ENCODE data around the gene ERBB4. TPM values are rescaled to one million over a fixed set of nuclear protein-coding genes. Genes with fewer than 3 reads are reported as not detected.

Gene ERBB4
- total and polyA plus RNA-seq, 7 experiments from 2014 or later: not detected

DNA sequence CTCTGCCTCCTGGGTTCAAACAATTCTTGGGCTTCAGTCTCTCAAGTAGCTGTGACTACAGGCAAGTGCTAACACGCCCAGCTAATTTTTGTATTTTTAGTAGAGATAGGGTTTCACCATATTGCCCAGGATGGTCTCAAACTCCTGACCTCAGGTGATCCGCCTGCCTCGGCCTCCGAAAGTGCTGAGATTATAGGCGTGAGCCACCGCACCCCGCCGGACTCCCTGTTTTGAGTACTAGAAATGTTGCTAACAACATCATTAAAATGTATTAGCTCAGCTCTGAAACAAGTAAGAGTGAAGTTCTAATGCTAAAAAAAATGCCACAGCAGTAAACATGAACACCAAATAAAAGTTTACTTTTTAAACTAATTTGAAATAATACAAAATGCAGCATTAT is 1044.5 kb downstream of the ERBB4 start:
- intact Hi-C loops (cut with micrococcal nuclease): no loop called here

DNA sequence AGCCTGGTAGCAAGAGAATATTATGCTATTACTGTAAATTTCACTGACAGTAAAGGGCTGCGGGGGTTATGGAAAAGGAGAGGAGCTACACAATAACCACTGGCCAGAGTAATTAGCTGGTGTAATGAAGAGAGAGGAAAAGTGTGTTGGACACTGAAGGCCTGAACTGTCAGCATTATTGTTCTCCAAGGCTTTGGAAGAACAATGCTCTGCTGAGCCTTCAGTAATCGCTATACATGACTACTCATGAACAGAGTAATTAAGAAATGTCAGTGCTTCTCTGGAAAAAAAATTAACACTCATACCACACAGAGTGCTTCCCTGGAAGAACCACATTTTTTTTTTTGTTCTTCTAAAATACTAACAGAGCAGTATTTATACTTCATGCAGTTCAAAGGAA is 1050.9 kb downstream of the ERBB4 start:
- Mint-ChIP-seq H3K4me3 (no peak overlapping the region), H3K27ac (no peak overlapping the region), H3K4me1 (no peaks in the 10 kb centered on the region), H3K27me3 (no peaks in the 10 kb centered on the region), H3K9me3 (peaks cover 0 to 5% (median 0%) of the 10 kb centered on the region in 11 donors), H3K36me3 (no peaks in the 10 kb centered on the region)
- Histone ChIP-seq H3K27me3 (ENCODE audit: control insufficient read depth in 2 of 2, insufficient read depth in 2 of 2, low read length in 2 of 2) (no peaks in the 10 kb centered on the region), H3K4me3 (ENCODE audit: low read length) (no peak overlapping the region), H3K9me3 (ENCODE audit: control insufficient read depth in 2 of 3, low read length in 3 of 3) (no peaks in the 10 kb centered on the region), H3K4me1 (ENCODE audit: control insufficient read depth in 2 of 2, insufficient read depth in 2 of 2, low read length in 2 of 2) (no peaks in the 10 kb centered on the region), H3K27ac (ENCODE audit: low read depth, low read length) (no peak overlapping the region), H3K36me3 (ENCODE audit: control insufficient read depth in 2 of 3, insufficient read depth in 3 of 3, low read length in 3 of 3) (no peaks in the 10 kb centered on the region)
- ChIA-PET CTCF (no interaction called here), POLR2A (no interaction called here)
- intact Hi-C loops (cut with micrococcal nuclease): no loop called here
- no peak for ATAC-seq
- no peak for DNase-seq

More for the DNA sequence above, 1044.5 kb downstream of the ERBB4 start:
- DNase-seq (no peak), ATAC-seq (no peak)
- Histone ChIP-seq H3K27ac (ENCODE audit: low read depth, low read length) (no peak overlapping the region), H3K4me1 (ENCODE audit: control insufficient read depth in 2 of 2, insufficient read depth in 2 of 2, low read length in 2 of 2) (no peaks in the 10 kb centered on the region), H3K27me3 (ENCODE audit: control insufficient read depth in 2 of 2, insufficient read depth in 2 of 2, low read length in 2 of 2) (no peaks in the 10 kb centered on the region), H3K4me3 (ENCODE audit: low read length) (no peak overlapping the region), H3K36me3 (ENCODE audit: control insufficient read depth in 2 of 3, insufficient read depth in 3 of 3, low read length in 3 of 3) (no peaks in the 10 kb centered on the region), H3K9me3 (ENCODE audit: control insufficient read depth in 2 of 3, low read length in 3 of 3) (no peaks in the 10 kb centered on the region)
- ChIA-PET CTCF (no interaction called here), POLR2A (no interaction called here)
- Mint-ChIP-seq H3K4me1 (no peaks in the 10 kb centered on the region), H3K9me3 (peaks cover 0 to 5% (median 0%) of the 10 kb centered on the region in 11 donors), H3K36me3 (no peaks in the 10 kb centered on the region), H3K27me3 (no peaks in the 10 kb centered on the region), H3K4me3 (no peak overlapping the region), H3K27ac (no peak overlapping the region)

DNA sequence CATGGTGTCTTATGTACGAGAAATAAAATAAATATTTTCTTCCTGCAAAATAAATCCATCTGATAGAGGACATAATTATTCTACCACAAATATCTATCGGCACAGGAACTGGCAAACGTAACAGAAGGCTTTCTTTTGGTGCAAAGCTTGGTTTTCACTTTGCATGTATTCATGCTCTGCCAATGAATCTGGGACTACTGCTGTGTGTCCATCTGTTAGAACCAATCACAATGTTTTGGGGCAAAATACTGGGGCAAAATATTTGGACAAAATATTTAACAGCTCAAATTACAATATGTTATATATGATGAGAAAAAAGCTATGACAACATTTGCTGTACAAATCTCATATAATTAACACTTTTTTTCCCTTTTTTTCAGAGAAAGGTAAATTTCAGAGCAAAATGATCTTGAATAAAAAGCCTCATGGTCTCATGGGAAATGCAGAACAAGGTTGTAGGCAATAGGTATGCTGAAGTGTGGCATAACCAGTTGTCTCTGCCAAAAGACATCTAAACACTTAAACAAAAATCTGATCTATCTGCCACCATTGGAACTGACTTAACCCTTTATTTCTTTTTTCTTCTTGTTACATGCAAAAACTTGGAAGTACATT is 1059.0 kb downstream of the ERBB4 start:
- H3K4me1 ChIP-seq (ENCODE audit: control insufficient read depth in 2 of 2, insufficient read depth in 2 of 2, low read length in 2 of 2): no peaks in the 10 kb centered on the region
- no peaks in the 10 kb centered on the region for H3K27me3 ChIP-seq (ENCODE audit: control insufficient read depth in 2 of 2, insufficient read depth in 2 of 2, low read length in 2 of 2)
- H3K27me3 Mint-ChIP-seq: no peaks in the 10 kb centered on the region
- POLR2A ChIA-PET: no interaction called here
- DNase-seq (no peak), ATAC-seq (no peak)
- H3K9me3 Mint-ChIP-seq: peaks cover 0 to 13% (median 2%) of the 10 kb centered on the region in 11 donors
- no peak overlapping the region for H3K27ac Mint-ChIP-seq
- no peaks in the 10 kb centered on the region for H3K36me3 Mint-ChIP-seq
- H3K4me3 Mint-ChIP-seq: no peak overlapping the region
- no peaks in the 10 kb centered on the region for H3K9me3 ChIP-seq (ENCODE audit: control insufficient read depth in 2 of 3, low read length in 3 of 3)
- H3K27ac ChIP-seq (ENCODE audit: low read depth, low read length): no peak overlapping the region
- H3K4me3 ChIP-seq (ENCODE audit: low read length): no peak overlapping the region
- intact Hi-C loops (cut with micrococcal nuclease): no loop called here
- H3K4me1 Mint-ChIP-seq: no peaks in the 10 kb centered on the region
- CTCF ChIA-PET: no interaction called here
- H3K36me3 ChIP-seq (ENCODE audit: control insufficient read depth in 2 of 3, insufficient read depth in 3 of 3, low read length in 3 of 3): no peaks in the 10 kb centered on the region

DNA sequence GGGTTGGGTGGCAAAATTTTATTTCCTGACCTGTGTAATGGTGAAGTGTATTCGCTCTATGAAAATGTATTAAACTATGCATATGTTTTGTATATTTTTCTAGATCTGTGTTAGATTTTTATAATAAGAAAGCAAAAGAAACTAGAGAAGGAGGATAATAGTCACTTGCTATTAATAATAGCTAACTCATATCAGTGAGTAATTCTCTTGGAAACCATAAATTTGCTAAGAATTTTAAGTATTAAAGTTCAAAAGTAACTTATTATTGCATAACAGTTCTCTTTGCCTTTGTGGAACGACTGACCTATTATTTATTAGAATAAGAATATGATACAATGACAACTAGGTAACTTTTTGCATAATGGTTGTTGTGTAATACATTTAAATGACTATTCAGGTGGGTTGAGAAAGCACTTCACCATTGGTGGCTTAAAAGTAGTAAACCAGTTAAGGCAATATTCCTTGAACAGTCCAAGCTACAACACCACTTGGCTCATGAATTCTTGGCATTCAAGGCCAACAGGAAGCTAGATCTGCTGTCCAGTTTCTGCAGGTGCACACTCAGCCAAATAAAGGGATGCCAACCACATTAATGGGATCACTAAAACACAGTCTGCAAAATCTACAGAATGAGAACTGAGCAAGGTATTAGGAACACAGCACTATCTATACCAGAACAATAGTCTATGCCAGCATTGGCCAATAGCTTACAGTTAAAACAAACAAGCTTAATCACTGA is 1060.9 kb downstream of the ERBB4 start:
- ATAC-seq (no peak), DNase-seq (no peak)
- no peak overlapping the region for H3K4me3 ChIP-seq (ENCODE audit: low read length)
- H3K36me3 Mint-ChIP-seq: no peaks in the 10 kb centered on the region
- no peaks in the 10 kb centered on the region for H3K27me3 ChIP-seq (ENCODE audit: control insufficient read depth in 2 of 2, insufficient read depth in 2 of 2, low read length in 2 of 2)
- no peaks in the 10 kb centered on the region for H3K36me3 ChIP-seq (ENCODE audit: control insufficient read depth in 2 of 3, insufficient read depth in 3 of 3, low read length in 3 of 3)
- POLR2A ChIA-PET: no interaction called here
- H3K4me3 Mint-ChIP-seq: no peak overlapping the region
- CTCF ChIA-PET: no interaction called here
- no peaks in the 10 kb centered on the region for H3K9me3 ChIP-seq (ENCODE audit: control insufficient read depth in 2 of 3, low read length in 3 of 3)
- no peak overlapping the region for H3K27ac Mint-ChIP-seq
- H3K27ac ChIP-seq (ENCODE audit: low read depth, low read length): no peak overlapping the region
- H3K27me3 Mint-ChIP-seq: no peaks in the 10 kb centered on the region
- peaks cover 0 to 18% (median 2%) of the 10 kb centered on the region in 11 donors for H3K9me3 Mint-ChIP-seq
- H3K4me1 Mint-ChIP-seq: no peaks in the 10 kb centered on the region
- intact Hi-C loops (cut with micrococcal nuclease): no loop called here
- no peaks in the 10 kb centered on the region for H3K4me1 ChIP-seq (ENCODE audit: control insufficient read depth in 2 of 2, insufficient read depth in 2 of 2, low read length in 2 of 2)

DNA sequence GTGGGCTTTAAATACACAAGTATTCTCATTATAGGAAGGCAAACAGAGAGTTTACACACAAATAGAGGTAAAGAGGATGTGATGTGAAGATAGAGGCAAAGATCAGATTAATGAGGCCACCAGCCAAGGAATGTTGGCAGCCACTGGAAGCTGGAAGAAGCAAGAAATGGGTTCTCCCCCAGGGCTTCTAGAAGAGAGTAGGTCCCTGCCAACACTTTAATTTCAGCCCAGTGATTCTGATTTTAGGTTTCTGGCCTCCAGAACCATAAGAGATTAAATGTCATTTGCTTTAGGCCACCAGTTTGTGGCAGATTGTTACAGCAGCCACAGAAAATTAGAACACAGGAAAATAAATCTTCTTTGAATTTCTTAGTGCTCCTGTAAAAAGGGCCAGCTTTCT is 1065.5 kb downstream of the ERBB4 start:
- ChIA-PET POLR2A (no interaction called here), CTCF (interaction anchor here (0.6 kb wide), 1 partner anchor 491 kb away, joined by 5 read pairs; no protein-coding TSS in a partner anchor)
- no peak overlapping the region for H3K27ac Mint-ChIP-seq
- ATAC-seq: no peak
- no peaks in the 10 kb centered on the region for H3K9me3 ChIP-seq (ENCODE audit: control insufficient read depth in 2 of 3, low read length in 3 of 3)
- no peak overlapping the region for H3K4me3 Mint-ChIP-seq
- H3K36me3 Mint-ChIP-seq: no peaks in the 10 kb centered on the region
- H3K36me3 ChIP-seq (ENCODE audit: control insufficient read depth in 2 of 3, insufficient read depth in 3 of 3, low read length in 3 of 3): no peaks in the 10 kb centered on the region
- H3K27ac ChIP-seq (ENCODE audit: low read depth, low read length): no peak overlapping the region
- H3K27me3 ChIP-seq (ENCODE audit: control insufficient read depth in 2 of 2, insufficient read depth in 2 of 2, low read length in 2 of 2): no peaks in the 10 kb centered on the region
- no peaks in the 10 kb centered on the region for H3K4me1 Mint-ChIP-seq
- intact Hi-C loops (cut with micrococcal nuclease): no loop called here
- no peaks in the 10 kb centered on the region for H3K4me1 ChIP-seq (ENCODE audit: control insufficient read depth in 2 of 2, insufficient read depth in 2 of 2, low read length in 2 of 2)
- H3K4me3 ChIP-seq (ENCODE audit: low read length): no peak overlapping the region
- no peak for DNase-seq
- H3K9me3 Mint-ChIP-seq: peaks cover 0 to 12% (median 2%) of the 10 kb centered on the region in 11 donors
- H3K27me3 Mint-ChIP-seq: no peaks in the 10 kb centered on the region

DNA sequence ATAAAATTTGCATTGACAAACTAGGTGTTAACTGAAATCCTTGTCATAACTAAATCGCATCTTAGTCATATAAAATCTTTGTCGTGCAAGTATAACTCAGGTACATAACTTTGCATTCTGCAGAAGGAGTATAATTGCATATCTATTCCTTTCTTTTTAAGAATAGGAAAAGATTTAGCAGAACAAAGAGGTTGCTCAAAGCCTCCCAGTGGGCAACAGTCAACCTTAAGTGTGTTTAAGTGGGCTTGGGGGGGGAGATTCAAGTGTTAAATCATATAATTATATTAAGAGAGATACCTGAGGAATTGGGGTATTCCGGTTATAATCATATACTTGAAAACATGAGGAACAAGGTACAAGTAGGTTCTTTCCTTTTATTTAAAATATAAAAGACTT is 1068.9 kb downstream of the ERBB4 start:
- no peaks in the 10 kb centered on the region for H3K4me1 ChIP-seq (ENCODE audit: control insufficient read depth in 2 of 2, insufficient read depth in 2 of 2, low read length in 2 of 2)
- H3K4me3 Mint-ChIP-seq: no peak overlapping the region
- no peak for ATAC-seq
- ChIA-PET CTCF (no interaction called here), POLR2A (no interaction called here)
- no peak overlapping the region for H3K4me3 ChIP-seq (ENCODE audit: low read length)
- intact Hi-C loops (cut with micrococcal nuclease): no loop called here
- H3K27ac Mint-ChIP-seq: no peak overlapping the region
- peaks cover 0 to 10% (median 0%) of the 10 kb centered on the region in 11 donors for H3K9me3 Mint-ChIP-seq
- H3K36me3 ChIP-seq (ENCODE audit: control insufficient read depth in 2 of 3, insufficient read depth in 3 of 3, low read length in 3 of 3): no peaks in the 10 kb centered on the region
- H3K36me3 Mint-ChIP-seq: no peaks in the 10 kb centered on the region
- H3K27me3 Mint-ChIP-seq: no peaks in the 10 kb centered on the region
- H3K4me1 Mint-ChIP-seq: no peaks in the 10 kb centered on the region
- H3K9me3 ChIP-seq (ENCODE audit: control insufficient read depth in 2 of 3, low read length in 3 of 3): no peaks in the 10 kb centered on the region
- no peaks in the 10 kb centered on the region for H3K27me3 ChIP-seq (ENCODE audit: control insufficient read depth in 2 of 2, insufficient read depth in 2 of 2, low read length in 2 of 2)
- DNase-seq: no peak
- H3K27ac ChIP-seq (ENCODE audit: low read depth, low read length): no peak overlapping the region
